DMS 273 treated with DMSO at 0.1 percent for 48 hours (cell line): ENCODE data around the gene CDC42SE1.
"Not testable (repeated sequence)": the region's sequence is repeated elsewhere in the genome, so short reads cannot be mapped to it uniquely, and the experiment has no call there.

Experiments used
- DNase-seq: peaks from one replicate; lab custom pipeline; 2025; lab: John Stamatoyannopoulos, UW

Gene CDC42SE1, protein sequence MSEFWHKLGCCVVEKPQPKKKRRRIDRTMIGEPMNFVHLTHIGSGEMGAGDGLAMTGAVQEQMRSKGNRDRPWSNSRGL

GRCh38 chr1:151059109-151060006 is at the start of gene CDC42SE1:
CDC42SE1 (minus strand) TSS chr1:151059622; CDS start chr1:151055730, 3,892 bp downstream.
- peak; percentile 100 for DNase-seq

- no peak for DNase-seq
Measured at GRCh38 chr1:151108331-151108730, 48.9 kb upstream of the CDC42SE1 start.

DNA sequence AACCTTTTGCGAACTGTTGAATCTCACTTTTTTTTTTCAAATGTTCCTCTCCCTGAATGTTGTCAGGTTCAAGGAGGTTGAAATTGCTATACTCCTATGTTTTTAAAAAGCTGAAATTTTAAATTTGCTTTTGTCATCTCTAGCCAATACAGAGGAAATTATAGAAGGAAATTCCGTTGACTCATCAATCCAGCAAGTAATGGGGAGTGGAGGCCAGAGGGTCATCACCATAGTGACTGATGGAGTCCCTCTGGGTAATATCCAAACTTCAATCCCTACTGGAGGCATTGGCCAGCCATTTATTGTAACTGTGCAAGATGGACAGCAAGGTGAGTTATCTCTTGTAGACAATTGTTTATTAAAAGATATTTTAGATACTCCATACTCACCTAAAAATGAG is 47.5 kb upstream of the CDC42SE1 start:
- DNase-seq = no peak

DNA sequence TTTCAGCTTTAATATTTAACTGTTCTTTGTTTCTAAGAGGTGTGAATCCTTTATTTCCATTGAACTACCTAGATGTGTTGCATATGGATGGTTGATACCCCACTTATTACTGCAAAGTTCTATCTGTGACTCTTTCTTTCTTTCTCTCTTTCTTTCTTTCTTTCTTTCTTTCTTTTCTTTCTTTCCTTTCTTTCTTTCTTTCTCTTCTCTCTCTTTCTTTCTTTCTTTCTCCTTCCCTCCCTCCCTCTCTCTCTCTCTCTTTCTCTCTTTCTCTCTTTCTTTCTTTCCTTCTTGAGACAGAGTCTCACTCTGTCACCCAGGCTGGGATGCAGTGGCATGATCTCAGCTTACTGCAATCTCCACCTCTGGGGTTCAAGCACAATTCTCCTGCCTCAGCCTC is 45.2 kb upstream of the CDC42SE1 start:
- no peak for DNase-seq

DNA sequence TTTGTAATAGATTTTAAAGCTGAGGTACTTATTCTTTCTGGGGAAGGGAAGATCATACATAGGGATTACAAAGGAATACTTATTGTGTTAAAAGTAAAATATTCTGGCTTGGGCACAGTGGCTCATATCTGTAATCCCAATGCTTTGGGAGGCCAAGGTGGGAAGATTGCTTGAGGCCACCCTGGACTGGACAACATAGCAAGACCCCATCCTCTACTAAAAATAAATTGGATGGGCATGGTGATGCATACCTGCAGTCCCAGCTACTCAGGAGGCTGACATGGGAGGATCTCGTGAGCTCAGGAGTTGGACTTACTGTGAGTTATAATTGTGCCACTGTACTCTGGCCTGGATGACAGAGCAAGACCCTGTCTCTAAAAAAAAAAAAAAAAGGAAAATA is 38.7 kb upstream of the CDC42SE1 start:
- DNase-seq = no peak

- not testable (repeated sequence) for DNase-seq
Measured at GRCh38 chr1:151097426-151097825, 38.0 kb upstream of the CDC42SE1 start.

GRCh38 chr1:151085953-151086559 is 26.6 kb upstream of the CDC42SE1 start:
- no peak for DNase-seq

- DNase-seq = no peak
Measured at GRCh38 chr1:151072224-151072623, 12.8 kb upstream of the CDC42SE1 start.

DNA sequence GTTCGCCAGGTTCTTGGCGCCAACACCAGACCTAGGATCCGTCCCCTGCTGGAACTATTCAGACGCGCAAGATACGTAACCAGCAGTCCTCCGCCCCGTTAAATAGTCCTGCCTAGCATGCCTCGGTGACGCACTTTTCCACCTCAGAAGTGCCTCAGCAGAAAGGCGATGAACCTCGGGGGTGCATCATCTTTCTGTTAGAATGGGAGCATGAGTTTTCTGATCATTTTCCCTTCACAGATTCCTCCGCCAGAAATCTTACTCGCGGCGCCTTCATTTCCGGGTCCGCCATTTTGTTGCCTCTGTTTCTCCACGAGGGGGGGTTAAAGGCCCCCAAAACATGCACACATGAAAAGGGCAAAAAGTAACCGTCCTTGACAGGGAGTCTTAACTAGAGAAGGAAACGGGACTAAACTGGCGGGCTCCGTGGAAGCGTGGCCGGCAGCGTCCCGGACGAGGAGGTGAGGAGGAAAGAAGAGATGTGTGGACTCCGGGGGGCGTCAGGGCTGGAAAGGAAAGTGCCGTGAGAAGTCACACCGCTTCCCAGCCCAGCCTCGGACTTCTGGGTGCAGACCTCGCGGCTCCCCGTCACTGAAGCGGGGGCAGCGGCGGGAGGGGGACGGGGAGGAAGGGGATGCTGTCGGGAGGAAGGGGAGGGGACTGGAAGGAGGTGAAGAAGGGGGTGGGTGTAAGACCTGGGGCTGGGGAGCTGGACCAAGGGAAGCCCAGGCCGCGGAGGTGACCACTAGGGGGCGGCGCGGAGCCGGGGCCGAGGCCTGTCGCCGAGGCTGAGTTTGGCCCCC is 11.3 kb upstream of the CDC42SE1 start, which contains the start of gene GABPB2:
TSS of gene GABPB2 (plus strand) at position 288 of the 803 bp plus-strand sequence. CDS start 17,429 bp downstream, outside the sequence.
- DNase-seq = peak; percentile 100

DNA sequence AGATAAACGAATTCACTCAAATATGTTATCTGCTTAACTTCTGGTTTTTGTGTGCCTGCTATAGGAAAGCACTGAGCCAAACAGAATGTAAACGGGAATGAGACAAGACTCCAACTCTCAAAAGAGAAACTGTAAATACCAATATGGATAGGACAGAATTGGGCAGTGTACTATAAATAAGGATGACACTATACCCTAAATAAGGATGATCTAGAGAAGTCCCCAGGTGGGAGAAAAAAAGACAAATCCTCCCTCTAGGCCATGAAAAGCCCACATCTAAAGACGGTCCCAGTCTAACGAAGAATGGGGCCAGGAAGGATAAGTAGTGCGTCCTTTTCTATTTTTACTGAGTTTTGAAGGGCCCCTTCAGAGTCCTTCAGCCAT is 9.7 kb upstream of the CDC42SE1 start:
- no peak for DNase-seq

GRCh38 chr1:151067185-151067584 is 7.8 kb upstream of the CDC42SE1 start:
- no peak for DNase-seq

GRCh38 chr1:151065089-151065645 is 5.7 kb upstream of the CDC42SE1 start:
- no peak for DNase-seq

DNA sequence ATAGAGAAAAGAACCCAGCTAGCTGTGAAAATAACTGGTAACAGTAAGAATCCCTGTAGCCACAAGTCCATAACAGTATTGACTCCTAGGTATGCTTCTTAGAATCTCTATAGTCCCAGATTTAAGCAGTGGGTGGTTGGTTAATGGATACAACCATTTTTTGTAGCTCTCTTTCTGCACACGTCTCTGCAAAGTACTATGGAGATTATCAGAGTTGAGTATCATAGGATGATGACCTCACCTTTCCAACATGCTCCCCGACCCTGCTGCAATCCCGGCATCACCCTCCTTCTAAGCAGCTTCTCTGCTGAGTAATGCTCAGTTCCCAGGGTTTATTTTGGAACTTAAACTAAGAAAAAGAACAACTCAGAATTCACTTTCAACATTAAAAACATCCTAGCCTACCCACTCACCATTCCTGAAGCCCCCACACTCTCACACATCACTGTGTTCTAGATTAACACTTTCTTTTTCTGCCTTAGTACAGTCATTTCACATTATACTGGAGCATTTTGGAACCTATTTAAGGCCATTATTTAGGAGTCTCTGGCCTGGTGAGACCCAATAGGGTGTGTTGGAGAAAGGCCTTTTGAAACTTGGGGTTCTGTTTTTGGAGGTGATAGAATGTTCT is 3.4 kb upstream of the CDC42SE1 start:
- DNase-seq = no peak

DNA sequence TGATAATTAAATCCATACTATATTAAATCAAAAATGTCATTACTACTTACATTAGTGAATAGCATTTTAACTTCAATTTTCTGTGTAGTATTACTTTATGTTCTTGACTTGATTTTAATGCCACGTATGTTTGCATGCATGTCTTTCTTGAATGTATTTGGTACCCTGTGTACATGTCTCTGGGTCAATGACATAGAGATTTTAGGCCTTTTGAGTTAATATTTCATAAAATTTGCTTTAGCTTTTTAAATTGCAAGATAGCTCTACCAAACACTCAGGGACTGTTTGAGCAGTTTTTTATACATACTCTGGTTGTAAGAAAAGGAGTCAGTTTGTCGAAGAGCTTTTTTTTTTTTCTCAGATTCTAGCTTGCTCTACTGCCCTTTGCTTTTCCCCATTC is 2.3 kb upstream of the CDC42SE1 start:
- DNase-seq = no peak

DNA sequence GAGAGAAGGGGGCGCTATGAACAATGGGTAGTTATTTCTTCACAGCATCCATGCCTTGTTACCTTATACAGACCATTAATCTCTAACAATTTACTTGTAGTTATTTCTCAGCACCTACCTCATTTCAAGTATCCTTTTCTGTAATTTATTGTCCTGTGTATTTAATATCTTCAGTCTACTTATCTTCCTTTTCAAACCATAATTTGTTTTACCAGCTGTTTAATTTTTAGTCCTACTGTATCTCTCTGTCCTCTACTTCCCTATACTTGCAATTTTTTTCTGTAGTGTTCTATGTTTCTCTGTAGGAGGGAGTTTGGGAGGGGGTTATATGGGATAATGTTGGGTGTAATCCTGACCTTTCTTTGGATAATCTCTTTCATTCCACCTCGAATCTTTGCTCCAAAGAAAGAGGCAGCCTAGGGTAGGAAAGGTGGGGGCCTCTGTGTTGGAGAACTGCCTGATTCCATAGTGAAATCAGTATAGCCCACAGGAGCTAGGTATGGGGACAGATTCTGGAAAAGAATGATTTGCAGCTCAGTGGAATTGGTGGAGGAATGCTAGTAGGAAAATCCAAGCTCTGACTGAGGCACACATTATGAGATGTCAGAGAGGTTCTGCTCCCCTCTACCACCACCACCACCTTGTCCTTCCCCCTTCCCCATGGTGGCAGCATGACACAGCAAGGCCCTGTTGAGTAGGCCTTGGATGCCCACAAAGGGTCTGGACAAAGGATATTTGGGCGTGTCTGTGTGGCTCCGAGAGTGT is 1.4 kb upstream of the CDC42SE1 start:
- DNase-seq = peak; percentile 98

DNA sequence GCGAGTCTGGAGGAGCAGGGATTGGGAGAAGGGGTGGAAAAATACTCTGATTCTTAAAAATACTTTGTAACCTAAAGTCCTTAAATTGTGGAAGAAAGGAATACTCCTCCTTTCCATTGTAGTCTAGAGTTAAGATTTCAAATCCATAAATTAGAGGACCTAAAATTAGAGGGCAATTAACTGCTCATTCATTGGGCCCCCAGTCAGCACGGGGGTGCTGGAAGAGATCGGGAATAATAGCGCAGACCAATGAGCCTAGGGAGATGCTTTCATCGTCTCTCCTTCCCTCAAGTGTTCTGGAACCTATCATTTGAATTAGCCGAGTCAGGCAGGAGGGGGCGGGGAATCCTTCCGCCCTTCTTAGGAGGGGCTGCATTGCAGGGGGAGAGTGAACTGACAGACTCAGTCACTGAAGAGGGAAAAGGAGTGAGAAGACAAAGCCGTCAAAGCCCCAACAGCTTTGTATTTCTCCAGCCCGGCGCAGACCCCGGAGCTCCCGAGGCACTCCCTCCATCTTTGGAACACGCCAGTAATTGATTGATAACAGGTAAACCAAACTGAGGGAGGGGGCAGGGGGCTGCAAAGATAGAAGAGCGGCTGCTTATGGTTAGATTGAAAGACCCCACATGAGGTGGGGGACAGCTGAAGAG is 710 bp upstream of the CDC42SE1 start, which contains the start of gene MLLT11:
TSS of gene MLLT11 (plus strand) at position 391 of the 650 bp plus-strand sequence. CDS start 6,828 bp downstream, outside the sequence.
- DNase-seq = peak; percentile 100

DNA sequence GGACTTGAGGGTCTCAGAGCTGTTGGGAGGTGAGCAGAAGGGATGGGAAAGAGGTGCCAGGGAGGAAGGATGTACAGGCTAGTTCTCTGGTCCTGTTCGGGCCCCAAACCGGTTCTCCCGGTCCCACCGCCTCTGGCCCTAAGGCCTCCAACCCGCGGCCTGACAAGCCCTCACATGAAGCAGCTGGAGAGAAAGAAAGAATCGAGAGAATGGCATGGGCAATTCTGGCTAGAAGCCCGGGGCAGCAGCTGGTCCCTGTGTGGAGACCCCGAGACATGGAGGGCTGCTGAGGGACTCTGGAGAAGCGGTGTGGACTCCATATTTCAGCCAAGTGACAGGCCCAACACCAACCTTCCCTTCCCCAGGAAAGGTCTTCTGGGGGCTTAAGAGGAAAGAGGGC is 730 bp downstream of the CDC42SE1 start:
- peak; percentile 100 for DNase-seq

GRCh38 chr1:151056149-151056548 is 3.3 kb downstream of the CDC42SE1 start:
- DNase-seq = no peak

- no peak for DNase-seq
Measured at GRCh38 chr1:151055581-151055980, 3.8 kb downstream of the CDC42SE1 start.

DNA sequence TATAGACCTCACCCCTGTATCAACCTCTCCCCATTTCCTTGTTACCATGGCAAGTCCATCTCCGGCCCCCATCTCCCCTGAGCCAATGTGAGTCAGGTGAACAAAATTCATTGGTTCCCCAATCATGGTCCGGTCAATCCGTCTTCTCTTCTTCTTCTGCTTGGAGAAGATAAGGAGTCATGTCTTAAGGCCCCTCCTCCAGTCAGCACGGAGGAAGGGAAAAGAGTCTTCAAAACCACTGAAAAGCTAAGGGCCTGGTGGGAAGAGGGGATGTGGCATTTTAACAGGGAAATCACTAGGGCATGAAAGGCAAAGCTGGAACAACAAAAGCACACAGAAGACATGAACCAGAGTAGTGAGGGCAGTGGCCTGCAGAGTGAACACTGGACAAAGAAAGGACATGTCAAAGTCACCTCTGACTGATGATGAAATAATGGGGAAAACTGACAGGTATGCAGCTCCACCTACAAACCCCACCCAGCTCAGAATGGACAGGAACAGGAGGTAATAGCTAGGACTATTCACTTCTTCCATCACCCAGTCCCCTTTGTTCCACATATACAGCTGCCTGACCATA is 4.4 kb downstream of the CDC42SE1 start:
- no peak for DNase-seq
